GM19025 (cell line): Measurements from ENCODE around the gene PAQR5.
A peak's percentile ranks its signal among the peaks of the same experiment; 100 is the strongest.
"Not testable (repeated sequence)": the region's sequence is repeated elsewhere in the genome, so short reads cannot be mapped to it uniquely, and the experiment has no call there.

Experiments
- ATAC-seq: cut with Tn5 transposase; IDR thresholded peaks from one replicate; pipeline ENCODE4 v1.9.1; 2021; ENCODE audit warnings: mild to moderate bottlenecking, low read depth, moderate library complexity; ENCODE audit not compliant: unreplicated experiment

Gene PAQR5

GRCh38 chr15:69413822-69414700, 115.3 kb downstream of the PAQR5 start, which contains the start of gene KIF23:
Gene KIF23, plus strand, starts transcription at chr15:69414349. Its CDS starts 117 bp downstream, at chr15:69414466.
- peak; percentile 93 for ATAC-seq

- ATAC-seq: peak; percentile 19
These were observed 116.0 kb downstream of the PAQR5 start for GRCh38 chr15:69414701-69415167.

GRCh38 chr15:69415381-69415780, 116.7 kb downstream of the PAQR5 start:
- ATAC-seq: no peak

GRCh38 chr15:69417581-69417980, 118.9 kb downstream of the PAQR5 start:
- ATAC-seq: no peak

- ATAC-seq: no peak
These were observed 122.8 kb downstream of the PAQR5 start for GRCh38 chr15:69421498-69421897.

- ATAC-seq: no peak
These were observed 123.7 kb downstream of the PAQR5 start for GRCh38 chr15:69422336-69422895.

GRCh38 chr15:69424001-69424400, 125.3 kb downstream of the PAQR5 start:
- ATAC-seq: no peak

GRCh38 chr15:69424748-69425413, 126.2 kb downstream of the PAQR5 start:
- ATAC-seq: no peak

- no peak for ATAC-seq
These were observed 135.1 kb downstream of the PAQR5 start for GRCh38 chr15:69433831-69434230.

- ATAC-seq: no peak
These were observed 135.5 kb downstream of the PAQR5 start for GRCh38 chr15:69434238-69434637.

- no peak for ATAC-seq
These were observed 136.0 kb downstream of the PAQR5 start for GRCh38 chr15:69434679-69435078.

- no peak for ATAC-seq
These were observed 137.3 kb downstream of the PAQR5 start for GRCh38 chr15:69435985-69436384.

- no peak for ATAC-seq
These were observed 138.2 kb downstream of the PAQR5 start for GRCh38 chr15:69436951-69437350.

GRCh38 chr15:69439623-69440022, 140.9 kb downstream of the PAQR5 start:
- ATAC-seq: no peak

- ATAC-seq: no peak
These were observed 144.4 kb downstream of the PAQR5 start for GRCh38 chr15:69443032-69443611.

GRCh38 chr15:69444686-69445085, 146.0 kb downstream of the PAQR5 start:
- ATAC-seq: no peak

GRCh38 chr15:69446953-69447352, 148.2 kb downstream of the PAQR5 start:
- ATAC-seq: no peak

GRCh38 chr15:69450221-69450620, 151.5 kb downstream of the PAQR5 start:
- not testable (repeated sequence) for ATAC-seq

- no peak for ATAC-seq
These were observed 152.4 kb downstream of the PAQR5 start for GRCh38 chr15:69450968-69451695.
